Measurements from ENCODE around the gene TNFSF10.

DNA sequence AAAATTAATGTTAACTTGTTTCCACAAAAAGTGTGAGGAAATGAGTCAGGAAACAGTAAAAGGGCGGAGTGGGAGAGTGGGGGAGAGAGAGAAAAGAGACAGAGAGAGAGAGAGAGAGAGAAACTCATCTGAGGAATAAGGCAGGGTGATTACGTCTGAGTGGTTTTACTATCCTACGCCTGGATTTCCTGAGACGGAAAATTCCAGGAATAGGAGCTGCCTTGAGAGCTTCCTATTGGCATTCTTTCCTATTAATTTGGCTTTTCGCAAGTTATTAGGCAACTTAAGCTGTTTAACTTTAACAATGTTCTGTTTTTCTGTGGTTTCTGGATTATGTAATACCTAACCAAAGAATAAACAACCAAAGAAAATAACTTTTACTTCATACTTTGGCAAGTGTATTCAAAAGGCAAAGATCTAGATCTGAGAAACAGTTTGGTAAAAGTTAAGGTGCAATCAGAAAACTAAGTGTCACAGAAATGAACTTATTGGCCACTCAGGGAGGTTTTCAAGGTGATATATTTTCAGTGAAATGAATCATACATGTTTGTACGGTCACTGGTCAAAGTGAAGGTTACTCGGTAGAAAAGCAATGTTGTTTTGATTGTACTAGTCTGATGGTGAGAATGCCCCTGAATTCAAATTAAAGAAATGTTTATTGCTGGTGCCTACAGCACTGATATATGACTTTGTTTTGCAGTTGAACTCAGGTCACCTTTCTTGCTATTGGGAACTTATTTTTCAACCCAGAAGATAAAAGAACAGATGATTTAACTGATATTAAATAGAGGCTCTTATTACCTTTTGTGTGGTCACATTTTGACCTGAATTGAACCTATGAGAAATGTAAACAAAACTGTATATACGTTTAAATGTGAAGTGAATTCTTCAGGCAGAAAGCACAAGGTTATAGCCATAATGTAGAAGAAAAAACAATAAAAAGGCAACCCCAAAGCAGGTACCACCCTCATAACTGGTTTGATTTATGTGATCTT is 39.9 kb upstream of the TNFSF10 start:
- TF ChIP-seq EZH2 (IDR thresholded peaks at IDR 0.05; ENCODE audit: borderline replicate concordance, insufficient read depth, low read length, poor library complexity, severe bottlenecking) (no peak), EP300 (conservative IDR thresholded peaks at IDR 0.05; ENCODE audit: poor library complexity, severe bottlenecking) (no peak), TAF1 (IDR thresholded peaks at IDR 0.05; ENCODE audit: low read depth) (no peak), SMC3 (conservative IDR thresholded peaks at IDR 0.05; ENCODE audit: poor library complexity) (no peak), RAD21 (conservative IDR thresholded peaks at IDR 0.05) (no peak)
- TF ChIP-seq, protein P1, sequence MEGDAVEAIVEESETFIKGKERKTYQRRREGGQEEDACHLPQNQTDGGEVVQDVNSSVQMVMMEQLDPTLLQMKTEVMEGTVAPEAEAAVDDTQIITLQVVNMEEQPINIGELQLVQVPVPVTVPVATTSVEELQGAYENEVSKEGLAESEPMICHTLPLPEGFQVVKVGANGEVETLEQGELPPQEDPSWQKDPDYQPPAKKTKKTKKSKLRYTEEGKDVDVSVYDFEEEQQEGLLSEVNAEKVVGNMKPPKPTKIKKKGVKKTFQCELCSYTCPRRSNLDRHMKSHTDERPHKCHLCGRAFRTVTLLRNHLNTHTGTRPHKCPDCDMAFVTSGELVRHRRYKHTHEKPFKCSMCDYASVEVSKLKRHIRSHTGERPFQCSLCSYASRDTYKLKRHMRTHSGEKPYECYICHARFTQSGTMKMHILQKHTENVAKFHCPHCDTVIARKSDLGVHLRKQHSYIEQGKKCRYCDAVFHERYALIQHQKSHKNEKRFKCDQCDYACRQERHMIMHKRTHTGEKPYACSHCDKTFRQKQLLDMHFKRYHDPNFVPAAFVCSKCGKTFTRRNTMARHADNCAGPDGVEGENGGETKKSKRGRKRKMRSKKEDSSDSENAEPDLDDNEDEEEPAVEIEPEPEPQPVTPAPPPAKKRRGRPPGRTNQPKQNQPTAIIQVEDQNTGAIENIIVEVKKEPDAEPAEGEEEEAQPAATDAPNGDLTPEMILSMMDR (IDR thresholded peaks at IDR 0.05; ENCODE audit: poor library complexity, severe bottlenecking), result no peak

Measured in neural cell (in vitro differentiated cells).